GM19023 (cell line): ENCODE results near the gene ADCY1.

Source experiments
- ATAC-seq: cut with Tn5 transposase; IDR thresholded peaks from one replicate; pipeline ENCODE4 v1.9.1; 2021; ENCODE audit warnings: mild to moderate bottlenecking, moderate library complexity; ENCODE audit not compliant: unreplicated experiment

Gene ADCY1

DNA sequence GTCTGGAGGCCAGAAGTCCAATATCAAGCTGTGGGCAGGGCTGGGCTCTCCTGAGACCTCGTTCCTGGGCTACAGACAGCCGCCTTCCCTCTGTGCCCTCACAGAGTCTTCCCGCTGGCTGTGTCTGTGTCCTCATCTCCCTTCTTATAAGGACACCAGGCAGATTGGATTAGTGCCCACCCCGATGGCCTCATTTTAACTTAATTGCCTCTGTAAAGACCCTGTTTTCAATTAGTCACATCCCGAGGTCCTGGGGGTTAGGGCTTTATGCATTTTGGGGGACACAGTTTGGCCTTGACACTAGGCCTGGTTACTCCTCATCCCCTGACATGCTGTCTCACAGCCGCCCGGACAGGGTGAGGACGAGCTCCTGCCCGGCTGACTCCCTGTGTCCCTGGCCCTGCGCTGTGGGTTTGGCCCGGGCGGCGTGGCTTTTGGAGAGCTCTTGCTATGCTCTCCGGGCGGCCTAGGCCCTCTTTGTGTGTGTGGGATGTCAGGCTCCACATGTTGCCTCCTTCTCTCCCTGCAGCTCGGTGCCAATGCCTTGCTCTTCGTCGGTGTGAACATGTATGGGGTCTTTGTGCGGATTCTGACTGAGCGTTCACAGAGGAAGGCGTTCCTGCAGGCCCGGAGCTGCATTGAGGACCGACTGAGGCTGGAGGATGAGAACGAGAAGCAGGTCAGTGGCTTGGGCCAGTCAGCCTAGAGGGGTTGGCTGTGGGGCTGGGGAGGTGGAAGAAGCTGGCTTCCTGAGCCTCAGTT lies 18.2 kb downstream of the ADCY1 start:
- ATAC-seq: no peak

DNA sequence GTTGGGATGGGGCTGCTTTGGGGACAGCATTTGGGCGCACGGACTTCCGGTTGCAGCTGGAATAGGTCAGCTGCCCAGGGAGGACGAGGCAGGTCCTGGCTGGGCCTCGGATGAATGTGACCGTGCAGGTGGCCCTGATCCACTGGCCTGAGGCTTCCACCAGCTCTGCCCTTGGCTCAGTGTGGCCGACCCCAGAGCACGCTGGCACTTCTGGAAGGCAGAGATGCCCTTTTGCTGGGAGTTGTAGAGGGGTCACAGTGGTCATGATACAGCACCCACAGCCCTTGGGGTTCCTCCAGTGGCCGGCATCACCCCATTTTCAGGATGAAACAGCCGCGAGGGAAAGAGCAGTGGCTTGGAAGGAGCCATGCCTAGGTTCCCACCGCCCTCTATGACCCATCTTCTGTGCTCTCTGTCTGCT lies 19.0 kb downstream of the ADCY1 start:
- ATAC-seq: no peak

- no peak for ATAC-seq
These were observed 19.7 kb downstream of the ADCY1 start for GRCh38 chr7:45593877-45594276.

GRCh38 chr7:45594745-45595535 lies 20.8 kb downstream of the ADCY1 start:
- no peak for ATAC-seq

GRCh38 chr7:45595809-45596664 lies 21.9 kb downstream of the ADCY1 start:
- ATAC-seq: no peak

DNA sequence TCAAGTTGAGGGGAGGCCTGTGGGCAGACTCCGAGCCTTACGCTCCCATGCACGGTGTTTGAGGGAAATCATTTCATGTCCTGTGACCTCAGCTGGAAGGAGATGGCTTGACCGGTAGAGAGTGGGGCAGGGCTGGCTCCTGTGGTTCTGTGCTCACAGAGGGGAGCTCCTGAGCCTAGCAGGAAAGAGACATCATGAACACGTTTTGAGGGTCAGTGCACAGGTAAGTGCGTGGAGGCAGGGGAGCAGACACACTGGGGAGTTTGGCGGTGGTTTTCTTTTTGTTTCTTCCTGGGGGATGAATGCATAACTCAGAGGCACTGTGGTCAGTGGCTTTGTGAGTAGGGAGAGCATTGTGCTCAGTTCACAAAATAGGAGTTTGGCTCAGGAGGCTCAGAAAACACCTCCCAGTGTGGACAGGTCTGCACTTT lies 22.5 kb downstream of the ADCY1 start:
- ATAC-seq: no peak

- ATAC-seq: no peak
These were observed 23.3 kb downstream of the ADCY1 start for GRCh38 chr7:45597286-45597984.

- no peak for ATAC-seq
These were observed 24.8 kb downstream of the ADCY1 start for GRCh38 chr7:45598886-45599520.

DNA sequence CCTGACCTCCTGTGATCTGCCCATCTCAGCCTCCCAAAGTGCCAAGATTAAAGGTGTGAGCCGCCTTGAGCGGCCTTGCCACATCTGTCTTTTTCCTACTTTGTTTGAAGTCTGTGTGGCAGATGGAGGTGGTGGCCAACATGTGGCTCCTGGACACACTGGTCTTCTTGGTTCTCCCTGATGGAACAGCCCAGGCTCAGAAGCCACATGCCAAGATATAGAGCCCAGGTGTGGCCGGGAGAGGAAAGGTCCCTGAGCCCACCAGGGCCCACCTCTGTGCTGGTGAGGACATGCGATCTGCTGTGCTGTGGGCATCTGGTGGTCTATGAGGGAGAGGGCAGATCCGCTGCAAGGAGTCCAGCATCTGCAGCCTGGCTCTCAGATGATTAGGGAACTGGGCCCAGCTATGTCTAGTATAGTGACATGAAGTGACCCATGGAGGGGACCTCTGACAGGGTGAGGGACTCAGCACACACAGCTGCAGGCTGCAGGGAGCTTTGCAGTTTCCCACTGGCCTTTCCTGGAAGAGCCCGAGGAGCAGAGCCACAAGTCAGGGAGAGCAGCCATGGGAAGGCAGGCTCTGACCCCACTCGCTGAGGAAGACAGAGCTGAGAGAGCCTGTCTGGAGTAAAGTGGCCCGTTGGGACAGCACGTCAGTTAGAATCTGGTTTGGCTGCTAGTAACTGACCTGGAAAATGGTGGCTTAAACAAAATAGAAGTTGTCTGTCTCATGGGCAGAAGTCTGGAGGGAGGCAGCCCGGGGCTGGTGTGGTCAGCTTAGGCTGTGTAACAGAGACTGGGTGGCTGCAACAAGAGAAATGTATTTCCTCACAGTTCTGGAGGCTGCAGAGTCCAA lies 25.9 kb downstream of the ADCY1 start:
- no peak for ATAC-seq

DNA sequence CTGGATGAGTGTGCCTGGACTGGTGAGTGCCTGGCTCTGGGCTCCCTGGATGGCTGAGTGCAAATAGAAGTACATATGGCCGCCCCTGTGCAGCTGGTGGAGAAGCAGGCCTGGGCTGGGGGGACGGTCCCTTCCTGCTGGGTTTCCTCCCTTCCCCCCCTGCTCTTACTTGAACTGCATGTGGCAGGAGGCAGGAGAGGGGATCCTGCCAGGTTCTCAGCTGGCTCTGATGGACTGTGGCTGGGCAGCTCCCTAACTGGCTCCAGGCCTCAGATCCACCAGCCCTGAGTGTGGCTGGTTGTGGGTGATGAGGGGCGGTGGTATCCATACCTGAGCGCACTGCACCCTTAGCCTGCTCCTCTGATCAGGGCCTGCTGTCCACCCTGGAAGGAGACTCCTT lies 26.9 kb downstream of the ADCY1 start:
- ATAC-seq: no peak

- no peak for ATAC-seq
These were observed 27.8 kb downstream of the ADCY1 start for GRCh38 chr7:45601816-45602540.

DNA sequence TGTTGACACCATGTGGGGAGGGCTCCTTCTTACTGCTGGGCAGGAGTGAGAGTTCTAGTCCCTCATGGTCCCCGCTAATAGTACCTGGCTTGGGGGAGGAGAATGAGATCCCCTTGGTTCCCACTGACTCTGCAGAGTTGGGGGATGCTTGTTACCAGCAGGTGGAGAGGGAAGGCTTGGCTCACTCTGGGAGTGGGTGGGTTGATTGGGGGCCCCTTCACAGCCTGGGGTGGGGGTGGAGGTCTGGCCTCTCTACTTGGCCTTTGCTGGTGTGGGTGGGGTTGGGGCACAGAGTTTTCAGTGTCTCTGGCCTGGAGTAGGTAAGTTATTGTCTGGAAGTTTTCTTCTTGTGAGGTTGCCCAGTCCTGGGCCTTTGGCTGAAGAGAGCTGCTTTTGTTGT lies 31.9 kb downstream of the ADCY1 start:
- ATAC-seq: no peak

GRCh38 chr7:45606931-45607330 lies 32.8 kb downstream of the ADCY1 start:
- no peak for ATAC-seq

DNA sequence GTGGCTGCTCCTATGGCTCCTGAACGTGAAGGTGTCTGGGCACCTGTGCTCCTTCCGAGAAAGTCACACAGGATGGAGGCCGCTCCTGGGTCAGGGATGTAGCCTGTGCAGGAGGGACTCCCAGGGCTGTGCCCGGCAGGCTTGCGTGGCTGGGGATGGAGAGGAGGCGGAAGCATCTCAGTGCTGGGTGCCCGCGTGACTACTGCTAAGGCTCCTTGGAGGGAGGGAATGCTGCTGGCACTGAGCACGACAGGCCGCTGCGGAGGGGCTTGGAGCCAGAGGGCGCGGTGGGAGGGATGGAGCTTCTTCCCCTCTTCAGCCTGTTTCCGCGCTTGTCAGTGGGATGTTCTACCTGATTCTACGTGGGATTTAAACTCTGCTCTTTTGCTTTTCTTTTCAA lies 35.0 kb downstream of the ADCY1 start:
- ATAC-seq: no peak

- ATAC-seq: no peak
These were observed 35.9 kb downstream of the ADCY1 start for GRCh38 chr7:45610019-45610418.

GRCh38 chr7:45610660-45611299 lies 36.6 kb downstream of the ADCY1 start:
- no peak for ATAC-seq

GRCh38 chr7:45617166-45617565 lies 43.0 kb downstream of the ADCY1 start:
- no peak for ATAC-seq

GRCh38 chr7:45622058-45622457 lies 47.9 kb downstream of the ADCY1 start:
- ATAC-seq: no peak
